Measurements from ENCODE around the gene DTNB. TPM values are rescaled to one million over a fixed set of nuclear protein-coding genes. Genes with fewer than 3 reads are reported as not detected.

The DTNB gene
- total RNA-seq, 2 donors from 2014 or later = 4.3 to 4.4 TPM

- H3K27me3 ChIP-seq = no peaks in the 10 kb centered on the region
- no peak for DNase-seq (ENCODE audit: low spot score)
- TF ChIP-seq, protein P1, sequence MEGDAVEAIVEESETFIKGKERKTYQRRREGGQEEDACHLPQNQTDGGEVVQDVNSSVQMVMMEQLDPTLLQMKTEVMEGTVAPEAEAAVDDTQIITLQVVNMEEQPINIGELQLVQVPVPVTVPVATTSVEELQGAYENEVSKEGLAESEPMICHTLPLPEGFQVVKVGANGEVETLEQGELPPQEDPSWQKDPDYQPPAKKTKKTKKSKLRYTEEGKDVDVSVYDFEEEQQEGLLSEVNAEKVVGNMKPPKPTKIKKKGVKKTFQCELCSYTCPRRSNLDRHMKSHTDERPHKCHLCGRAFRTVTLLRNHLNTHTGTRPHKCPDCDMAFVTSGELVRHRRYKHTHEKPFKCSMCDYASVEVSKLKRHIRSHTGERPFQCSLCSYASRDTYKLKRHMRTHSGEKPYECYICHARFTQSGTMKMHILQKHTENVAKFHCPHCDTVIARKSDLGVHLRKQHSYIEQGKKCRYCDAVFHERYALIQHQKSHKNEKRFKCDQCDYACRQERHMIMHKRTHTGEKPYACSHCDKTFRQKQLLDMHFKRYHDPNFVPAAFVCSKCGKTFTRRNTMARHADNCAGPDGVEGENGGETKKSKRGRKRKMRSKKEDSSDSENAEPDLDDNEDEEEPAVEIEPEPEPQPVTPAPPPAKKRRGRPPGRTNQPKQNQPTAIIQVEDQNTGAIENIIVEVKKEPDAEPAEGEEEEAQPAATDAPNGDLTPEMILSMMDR (IDR thresholded peaks at IDR 0.05) = no peak
- no peaks in the 10 kb centered on the region for H3K9me3 ChIP-seq
- no peaks in the 10 kb centered on the region for H3K36me3 ChIP-seq
- no peak overlapping the region for H3K4me3 ChIP-seq
- no peak overlapping the region for H3K27ac ChIP-seq
- H3K4me1 ChIP-seq = peaks cover 0 to 7% of the 10 kb centered on the region in 2 donors
Observed at GRCh38 chr2:25620077-25620476, 53.3 kb downstream of the DTNB start.

- no peak overlapping the region for H3K27ac ChIP-seq
- H3K4me1 ChIP-seq = peaks cover 0 to 8% of the 10 kb centered on the region in 2 donors
- TF ChIP-seq, protein P1 (IDR thresholded peaks at IDR 0.05) = no peak
- no peaks in the 10 kb centered on the region for H3K36me3 ChIP-seq
- no peak for DNase-seq (ENCODE audit: low spot score)
- H3K9me3 ChIP-seq = no peaks in the 10 kb centered on the region
- H3K27me3 ChIP-seq = no peaks in the 10 kb centered on the region
- H3K4me3 ChIP-seq = no peak overlapping the region
Observed at GRCh38 chr2:25619185-25619584, 54.2 kb downstream of the DTNB start.

DNA sequence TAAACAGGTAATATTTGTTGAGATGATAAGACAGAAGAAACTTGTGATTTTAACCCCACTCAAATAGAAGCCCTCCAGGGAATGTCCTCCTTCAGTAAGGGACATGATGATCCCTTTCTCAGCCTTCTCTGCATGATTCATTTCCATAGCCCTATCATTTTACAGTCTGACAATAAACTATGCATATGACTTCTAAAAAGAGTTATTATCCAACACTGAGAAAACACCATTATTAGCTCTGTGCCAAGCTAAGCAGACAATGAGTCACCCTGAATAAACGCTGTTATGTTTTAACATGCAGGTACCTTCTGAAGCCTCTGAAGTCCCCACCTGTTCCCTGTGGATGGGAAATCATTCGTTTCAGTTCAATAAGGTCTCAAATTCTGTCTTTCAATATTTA is 54.7 kb downstream of the DTNB start:
- Histone ChIP-seq H3K9me3 (no peaks in the 10 kb centered on the region), H3K4me1 (peaks cover 0 to 8% of the 10 kb centered on the region in 2 donors), H3K27me3 (no peaks in the 10 kb centered on the region), H3K27ac (peak overlapping the region in 1 of 2 donors; percentile 35), H3K36me3 (no peaks in the 10 kb centered on the region), H3K4me3 (no peak overlapping the region)
- no peak for DNase-seq (ENCODE audit: low spot score)
- TF ChIP-seq, protein P1 (IDR thresholded peaks at IDR 0.05) = no peak

DNA sequence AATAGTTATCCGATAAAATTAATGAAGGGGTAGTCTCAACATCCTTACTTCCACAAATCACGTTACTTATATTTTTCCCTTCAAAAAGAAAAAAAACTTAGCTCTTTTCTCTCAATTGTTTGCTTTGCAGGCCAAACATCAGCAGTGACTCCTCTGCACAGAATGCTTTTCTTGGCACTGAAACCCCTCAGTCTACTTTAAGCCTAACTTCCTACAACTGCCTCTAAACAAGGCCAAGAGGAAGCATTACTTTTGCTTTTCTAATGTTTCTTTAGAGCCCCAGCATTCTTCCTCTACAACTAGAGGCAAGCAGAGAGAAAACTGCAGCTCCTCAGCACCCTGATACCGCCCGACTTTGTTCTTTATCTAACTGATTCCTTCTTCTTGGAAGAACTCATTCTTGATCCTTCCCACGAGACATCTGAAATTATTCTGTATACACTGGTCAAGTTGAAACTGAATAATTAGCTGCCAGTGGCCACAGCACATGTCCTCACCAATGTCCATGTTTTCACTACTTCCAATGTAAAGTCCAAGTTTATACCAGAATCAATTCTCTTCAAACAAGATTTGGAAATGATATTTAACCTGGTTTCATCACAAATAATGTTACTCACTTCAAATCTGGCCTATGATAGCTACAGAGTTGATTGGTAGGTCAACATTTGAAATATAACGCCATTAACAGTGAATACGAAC is 55.3 kb downstream of the DTNB start:
- peak overlapping the region; percentile 35 to 39 for H3K27ac ChIP-seq
- H3K27me3 ChIP-seq = no peaks in the 10 kb centered on the region
- TF ChIP-seq, protein P1 (IDR thresholded peaks at IDR 0.05) = no peak
- H3K9me3 ChIP-seq = no peaks in the 10 kb centered on the region
- DNase-seq (ENCODE audit: low spot score) = no peak
- H3K4me3 ChIP-seq = no peak overlapping the region
- H3K36me3 ChIP-seq = no peaks in the 10 kb centered on the region
- H3K4me1 ChIP-seq = peaks cover 0 to 8% of the 10 kb centered on the region in 2 donors

GRCh38 chr2:25615920-25616319 is 57.5 kb downstream of the DTNB start:
- no peak overlapping the region for H3K4me3 ChIP-seq

More at GRCh38 chr2:25615920-25616319, 57.5 kb downstream of the DTNB start:
- TF ChIP-seq, protein P1 (IDR thresholded peaks at IDR 0.05) = no peak
- no peaks in the 10 kb centered on the region for H3K9me3 ChIP-seq
- DNase-seq (ENCODE audit: low spot score) = no peak
- no peaks in the 10 kb centered on the region for H3K27me3 ChIP-seq
- H3K27ac ChIP-seq = no peak overlapping the region
- H3K36me3 ChIP-seq = no peaks in the 10 kb centered on the region
- peaks cover 0 to 8% of the 10 kb centered on the region in 2 donors for H3K4me1 ChIP-seq

Measured in right atrium auricular region (tissue), 2 donors.